K562 treated with DMSO at 1 percent for 24 hours (cell line): ENCODE measurements around the gene STRN4. TPM values are rescaled to one million over a fixed set of nuclear protein-coding genes. Genes with fewer than 3 reads are reported as not detected.

Experiments used
- total RNA-seq: library from RNA; unstranded; fragments of 300-600 nt; gene quantifications from 2 replicates; pipeline ENCODE4 v1.2.3, GENCODE V29; 2022; ENCODE audit warnings: low read depth; ENCODE audit not compliant: insufficient read depth

The STRN4 gene, protein sequence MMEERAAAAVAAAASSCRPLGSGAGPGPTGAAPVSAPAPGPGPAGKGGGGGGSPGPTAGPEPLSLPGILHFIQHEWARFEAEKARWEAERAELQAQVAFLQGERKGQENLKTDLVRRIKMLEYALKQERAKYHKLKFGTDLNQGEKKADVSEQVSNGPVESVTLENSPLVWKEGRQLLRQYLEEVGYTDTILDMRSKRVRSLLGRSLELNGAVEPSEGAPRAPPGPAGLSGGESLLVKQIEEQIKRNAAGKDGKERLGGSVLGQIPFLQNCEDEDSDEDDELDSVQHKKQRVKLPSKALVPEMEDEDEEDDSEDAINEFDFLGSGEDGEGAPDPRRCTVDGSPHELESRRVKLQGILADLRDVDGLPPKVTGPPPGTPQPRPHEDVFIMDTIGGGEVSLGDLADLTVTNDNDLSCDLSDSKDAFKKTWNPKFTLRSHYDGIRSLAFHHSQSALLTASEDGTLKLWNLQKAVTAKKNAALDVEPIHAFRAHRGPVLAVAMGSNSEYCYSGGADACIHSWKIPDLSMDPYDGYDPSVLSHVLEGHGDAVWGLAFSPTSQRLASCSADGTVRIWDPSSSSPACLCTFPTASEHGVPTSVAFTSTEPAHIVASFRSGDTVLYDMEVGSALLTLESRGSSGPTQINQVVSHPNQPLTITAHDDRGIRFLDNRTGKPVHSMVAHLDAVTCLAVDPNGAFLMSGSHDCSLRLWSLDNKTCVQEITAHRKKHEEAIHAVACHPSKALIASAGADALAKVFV
- 98.4 and 113 TPM in 2 replicates for total RNA-seq

DNA sequence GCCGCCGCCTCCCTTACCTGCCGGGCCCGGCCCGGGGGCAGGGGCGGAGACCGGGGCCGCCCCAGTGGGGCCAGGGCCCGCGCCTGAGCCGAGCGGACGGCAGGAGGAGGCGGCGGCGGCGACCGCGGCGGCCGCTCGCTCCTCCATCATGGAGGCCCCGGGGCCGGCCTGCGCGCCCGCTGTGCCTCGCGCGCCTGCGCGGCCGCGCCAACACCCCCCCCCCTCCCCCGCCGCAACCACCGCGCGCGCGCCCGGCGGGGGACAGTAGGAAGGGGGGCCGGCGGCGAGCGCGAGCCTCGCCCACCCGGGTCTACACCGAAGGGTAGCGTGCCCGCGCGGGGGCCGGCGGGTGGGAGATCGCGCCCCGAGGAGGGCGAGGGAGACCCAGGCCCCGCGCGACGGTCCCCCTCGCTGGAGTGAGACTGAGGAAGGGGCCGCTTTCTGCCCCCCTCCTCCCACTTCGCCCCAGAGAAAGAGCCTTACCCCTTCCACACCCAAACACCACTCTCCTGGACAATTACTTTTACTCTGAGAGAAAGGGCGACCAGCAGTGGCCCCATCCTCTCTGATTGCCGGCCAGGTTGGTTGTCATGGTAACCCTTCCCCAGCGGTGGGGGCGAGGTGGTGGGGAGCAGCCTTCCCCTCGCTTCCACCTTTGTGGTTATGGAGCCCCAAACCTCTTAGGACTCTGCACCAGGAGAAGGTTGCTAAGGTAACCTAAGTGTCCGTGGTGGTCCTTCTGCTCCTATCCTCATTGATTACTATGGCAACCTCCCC is at the start of gene STRN4:
Gene STRN4 (minus strand): TSS at position 170 of the 777 bp plus-strand sequence. CDS start 20 bp downstream, at position 150.

DNA sequence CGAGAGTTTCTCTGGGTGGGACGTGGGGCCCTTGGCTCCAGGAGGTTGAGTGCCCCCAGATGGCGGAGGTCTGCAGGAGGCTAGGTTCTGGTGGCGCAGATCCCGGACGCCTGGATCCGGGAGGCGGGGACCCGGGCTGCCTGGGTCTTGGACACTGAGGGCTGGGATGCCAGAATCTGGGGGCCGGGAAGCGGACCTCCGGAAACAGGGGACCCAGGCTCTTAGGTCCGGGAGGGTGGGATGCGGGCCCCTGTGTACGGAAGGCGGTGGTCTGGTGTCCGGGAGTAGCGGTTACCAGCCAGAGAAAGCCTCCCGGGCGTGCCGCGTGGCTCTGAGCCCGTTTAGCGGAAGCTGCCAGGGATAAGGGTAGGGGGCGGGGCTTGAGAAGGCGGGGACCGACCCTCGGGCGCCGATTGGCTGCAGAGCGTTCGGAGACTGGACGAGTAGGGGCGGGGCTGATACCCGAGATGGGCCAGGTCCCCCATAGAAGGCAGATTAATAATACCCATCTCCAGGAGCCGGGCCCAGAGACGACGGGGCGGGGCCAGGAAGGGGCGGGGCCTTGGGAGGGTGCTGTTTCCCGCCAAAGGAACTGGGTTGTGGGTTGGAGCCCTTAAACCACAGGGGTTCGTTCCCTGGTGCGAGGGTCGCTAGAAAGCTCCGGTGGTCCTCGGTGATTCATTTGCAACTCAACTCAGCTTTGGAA is 42.2 kb upstream of the STRN4 start, which contains the start of gene SLC1A5:
Gene SLC1A5 (minus strand): TSS at position 333 of the 706 bp plus-strand sequence. CDS start 629 bp downstream, outside the sequence.

DNA sequence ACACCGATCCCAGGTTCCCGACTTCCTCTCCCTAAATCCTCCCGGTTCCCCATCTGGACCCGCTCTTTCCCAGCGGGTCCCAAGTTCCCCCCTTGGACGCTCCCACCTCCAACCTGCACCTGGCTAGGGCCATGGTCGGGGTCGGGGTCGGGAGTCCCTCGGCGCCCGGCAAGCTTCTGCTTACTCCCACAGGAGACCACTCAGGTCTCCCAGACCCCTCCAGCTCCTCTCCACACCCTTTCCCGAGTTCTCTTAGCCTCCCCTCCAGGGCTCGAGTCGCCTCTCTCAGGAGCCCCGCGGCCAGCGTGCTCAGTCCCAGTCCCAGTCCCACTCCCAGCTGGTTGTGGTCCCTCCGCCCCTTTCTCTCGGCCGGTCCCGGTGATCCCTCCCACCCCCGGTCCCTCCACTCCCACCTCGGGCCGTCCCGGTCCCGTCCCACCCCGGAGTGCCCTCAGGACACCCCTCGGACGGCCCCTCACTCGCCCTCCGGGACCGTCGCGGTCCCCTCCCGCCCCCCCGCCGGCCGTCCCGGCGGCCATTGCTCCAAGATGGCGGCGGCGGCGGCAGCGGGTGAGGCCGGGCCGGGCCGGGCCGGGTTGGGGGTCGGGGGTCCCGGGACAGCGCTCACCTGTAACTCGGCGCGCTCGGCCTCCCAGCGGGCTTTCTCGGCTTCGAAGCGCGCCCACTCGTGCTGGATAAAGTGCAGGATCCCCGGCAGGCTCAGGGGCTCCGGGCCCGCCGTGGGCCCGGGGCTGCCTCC is 549 bp downstream of the STRN4 start, which contains the start of gene FKRP:
Gene FKRP (plus strand): TSS at position 537 of the 760 bp plus-strand sequence. CDS start 9,394 bp downstream, outside the sequence.

DNA sequence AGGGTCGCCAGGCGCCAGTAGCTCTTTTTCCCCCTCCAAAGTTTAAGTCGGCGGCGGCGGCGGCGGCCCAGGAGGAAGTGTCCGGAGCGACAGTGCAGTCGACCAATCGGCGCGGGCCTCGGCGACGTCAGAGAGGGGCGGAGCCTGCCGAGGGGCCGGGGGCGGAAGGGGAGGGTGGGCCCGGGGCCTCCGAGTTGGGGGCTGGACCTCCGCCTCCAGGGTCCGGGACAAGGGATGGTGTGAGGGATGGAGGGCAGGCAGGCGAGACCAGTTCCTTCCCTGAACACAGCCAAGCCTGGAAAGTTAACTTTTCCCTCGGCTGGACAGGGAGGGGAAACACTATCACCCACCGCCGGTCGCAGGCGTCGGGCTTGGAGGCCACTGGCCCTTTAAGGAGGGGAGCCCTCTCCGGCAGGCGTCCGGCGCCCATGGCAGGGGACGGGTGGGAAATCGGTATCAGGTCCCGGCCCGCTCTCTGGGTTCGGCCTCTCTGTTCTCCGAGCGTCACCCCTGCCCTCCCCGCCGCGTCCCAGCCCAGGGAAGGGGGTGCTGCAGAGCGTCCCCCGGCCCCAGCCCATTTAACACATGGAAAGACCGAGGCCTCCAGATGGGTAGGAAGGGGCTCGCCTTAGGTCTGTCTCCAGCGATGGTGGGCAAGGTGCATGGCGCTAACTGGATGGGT is 29.1 kb downstream of the STRN4 start, which contains the start of gene PRKD2:
Gene PRKD2 (minus strand): TSS at position 81 of the 682 bp plus-strand sequence. CDS start 744 bp downstream, outside the sequence.

Other genes starting within 250 kb of the STRN4 start
- 359 and 376 TPM in 2 replicates for gene CALM3, start 145.1 kb downstream of the STRN4 start, total RNA-seq
- gene PTGIR, start 121.4 kb downstream of the STRN4 start, total RNA-seq: not detected in 2 replicates
- not detected in 2 replicates for gene GNG8, start 110.2 kb downstream of the STRN4 start, total RNA-seq
- 5.0 and 5.6 TPM in 2 replicates for gene DACT3, start 85.3 kb downstream of the STRN4 start, total RNA-seq
- gene PRKD2, start 29.3 kb downstream of the STRN4 start, total RNA-seq: 79.6 and 82.6 TPM in 2 replicates
- gene FKRP, start 393 bp downstream of the STRN4 start, total RNA-seq: 66.9 and 77.4 TPM in 2 replicates
- gene SLC1A5, start 42.1 kb upstream of the STRN4 start, total RNA-seq: 618 and 623 TPM in 2 replicates
- 459 and 462 TPM in 2 replicates for gene AP2S1, start 104.4 kb upstream of the STRN4 start, total RNA-seq
- gene ARHGAP35, start 114.5 kb upstream of the STRN4 start, total RNA-seq: 29.9 and 30.3 TPM in 2 replicates